Neural cell (in vitro differentiated cells): ENCODE measurements around the gene TSNAX. TPM values are rescaled to one million over a fixed set of nuclear protein-coding genes. Genes with fewer than 3 reads are reported as not detected.

Source experiments
- H2AFZ ChIP-seq: fragments of 200-600, 300-800 bp; sonication (generic), shearing (Covaris generic); 2 replicates; pipeline ENCODE4 v1.6.0; 2014; ENCODE audit warnings: low read depth, mild to moderate bottlenecking, antibody characterized with exemption, low read length, moderate library complexity
- H3F3A ChIP-seq: fragments of 200-600 bp; shearing (Covaris generic); 2 replicates; pipeline ENCODE4 v1.6.1; 2016; ENCODE audit warnings: mild to moderate bottlenecking, moderate library complexity, mixed read lengths, antibody characterized with exemption, low read length; ENCODE audit not compliant: insufficient read depth, poor library complexity, severe bottlenecking
- H3K27ac ChIP-seq: fragments of 200-600, 300-800 bp; sonication (generic), shearing (Covaris generic); 2 replicates; pipeline ENCODE4 v1.5.1; 2014; ENCODE audit warnings: mild to moderate bottlenecking, low read length, moderate library complexity
- H3K27me3 ChIP-seq: fragments of 300-800, 200-600 bp; sonication (generic), shearing (Covaris generic); 2 replicates; pipeline ENCODE4 v1.6.0; 2014; ENCODE audit warnings: mild to moderate bottlenecking, low read depth, low read length, moderate library complexity; ENCODE audit not compliant: insufficient read depth
- H3K36me3 ChIP-seq: fragments of 300-800, 200-600 bp; sonication (generic), shearing (Covaris generic); 2 replicates; pipeline ENCODE4 v1.5.1; 2014; ENCODE audit warnings: mild to moderate bottlenecking, antibody characterized with exemption, low read length, moderate library complexity; ENCODE audit not compliant: insufficient read depth
- H3K4me2 ChIP-seq: fragments of 300-800, 200-600 bp; sonication (generic), shearing (Covaris generic); 2 replicates; pipeline ENCODE4 v1.6.0; 2014; ENCODE audit warnings: mild to moderate bottlenecking, low read length
- H3K4me3 ChIP-seq: fragments of 300-800, 200-600 bp; sonication (generic), shearing (Covaris generic); 2 replicates; pipeline ENCODE4 v1.5.1; 2014; ENCODE audit warnings: mild to moderate bottlenecking, low read length, moderate library complexity
- H3K79me2 ChIP-seq: fragments of 200-600 bp; shearing (Covaris generic); replicated peaks from 2 replicates; pipeline ENCODE4 v1.6.0; 2014; ENCODE audit warnings: mild to moderate bottlenecking, low read length, moderate library complexity; ENCODE audit not compliant: insufficient read depth
- H3K9ac ChIP-seq: fragments of 300-800, 200-600 bp; sonication (generic), shearing (Covaris generic); 2 replicates; pipeline ENCODE4 v1.6.1; 2016; ENCODE audit warnings: mild to moderate bottlenecking, low read length, mixed read lengths
- H3K9me2 ChIP-seq: fragments of 200-600 bp; shearing (Covaris generic); 2 replicates; pipeline ENCODE4 v1.6.1; 2016; ENCODE audit warnings: mild to moderate bottlenecking, low read length, mixed read lengths; ENCODE audit not compliant: insufficient read depth
- H3K9me3 ChIP-seq: fragments of 200-600, 300-800 bp; sonication (generic), shearing (Covaris generic); 2 replicates; pipeline ENCODE4 v1.6.1; 2016; ENCODE audit warnings: mild to moderate bottlenecking, mixed run types, low read length, moderate library complexity, mixed read lengths
- H4K20me1 ChIP-seq: fragments of 200-600 bp; shearing (Covaris generic); 2 replicates; pipeline ENCODE4 v1.6.1; 2016; ENCODE audit warnings: mild to moderate bottlenecking, mixed run types; ENCODE audit not compliant: insufficient read depth
- EP300 ChIP-seq: fragments of 450-650 bp; conservative IDR thresholded peaks from 2 replicates; pipeline ENCODE4 v1.6.1; 2014; ENCODE audit warnings: antibody characterized with exemption, mild to moderate bottlenecking, moderate library complexity; ENCODE audit not compliant: poor library complexity, severe bottlenecking
- EZH2 ChIP-seq: fragments of 200-600, 300-800 bp; shearing (Covaris generic), sonication (generic); IDR thresholded peaks from 2 replicates; pipeline ENCODE4 v1.6.1; 2014; ENCODE audit warnings: antibody characterized with exemption, low read length, borderline replicate concordance, mild to moderate bottlenecking; ENCODE audit not compliant: insufficient read depth, poor library complexity, severe bottlenecking
- MXI1 ChIP-seq: fragments of 450-650 bp; conservative IDR thresholded peaks from 2 replicates; pipeline ENCODE4 v1.6.1; 2014; ENCODE audit warnings: antibody characterized with exemption, mild to moderate bottlenecking; ENCODE audit not compliant: poor library complexity, severe bottlenecking
- POLR2AphosphoS5 ChIP-seq: IDR thresholded peaks from 2 replicates; pipeline ENCODE4 v1.6.1; 2012
- RAD21 ChIP-seq: fragments of 450-650 bp; conservative IDR thresholded peaks from 2 replicates; pipeline ENCODE4 v1.6.1; 2014; ENCODE audit warnings: antibody characterized with exemption, mild to moderate bottlenecking, moderate library complexity
- SMC3 ChIP-seq: fragments of 450-650 bp; conservative IDR thresholded peaks from 2 replicates; pipeline ENCODE4 v1.6.1; 2014; ENCODE audit warnings: antibody characterized with exemption, mild to moderate bottlenecking, moderate library complexity; ENCODE audit not compliant: poor library complexity
- TAF1 ChIP-seq: IDR thresholded peaks from 2 replicates; pipeline ENCODE4 v1.6.1; 2012; ENCODE audit warnings: low read depth
- polyA plus RNA-seq: library from polyadenylated mRNA; depleted of rRNA; stranded (reverse); fragments of >200 nt; gene quantifications from 2 replicates; pipeline ENCODE4 v1.2.3, GENCODE V29; 2014
- TF ChIP-seq, protein P1 (sequence below): IDR thresholded peaks from 2 replicates; pipeline ENCODE4 v1.6.1; 2012; ENCODE audit warnings: borderline replicate concordance
- TF ChIP-seq, protein P2 (sequence below): fragments of 450-650 bp; IDR thresholded peaks from 2 replicates; pipeline ENCODE4 v1.5.1; 2014; ENCODE audit warnings: antibody characterized with exemption, mild to moderate bottlenecking, moderate library complexity; ENCODE audit not compliant: poor library complexity, severe bottlenecking

TSNAX gene
- polyA plus RNA-seq, 1 donor from 2014 or later = 55.2 TPM

DNA sequence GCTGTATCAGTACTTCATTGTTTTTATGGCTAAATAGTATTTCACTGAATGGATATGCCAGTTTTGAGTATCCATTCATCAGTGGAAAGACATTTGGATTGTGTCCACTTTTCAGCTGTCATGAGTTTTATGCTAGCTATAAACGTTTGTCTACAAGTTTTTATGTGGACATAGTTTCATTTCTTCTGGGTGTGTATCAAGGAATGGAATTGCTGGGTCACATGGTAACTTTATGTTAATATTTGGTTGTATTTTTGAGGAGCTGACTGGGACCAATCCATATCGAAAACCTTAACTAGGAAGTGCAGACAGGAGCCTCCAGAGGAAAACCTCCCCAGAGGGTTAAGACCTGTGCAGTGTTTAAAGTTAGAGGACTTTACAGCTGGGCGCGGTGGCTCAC lies 66.3 kb downstream of the TSNAX start:
- no peaks in the 10 kb centered on the region for H3F3A ChIP-seq
- no peak overlapping the region for H3K27ac ChIP-seq
- TF ChIP-seq POLR2AphosphoS5 (no peak), SMC3 (no peak), MXI1 (no peak), EZH2 (no peak), EP300 (no peak), TAF1 (no peak), RAD21 (no peak)
- TF ChIP-seq, protein P1, sequence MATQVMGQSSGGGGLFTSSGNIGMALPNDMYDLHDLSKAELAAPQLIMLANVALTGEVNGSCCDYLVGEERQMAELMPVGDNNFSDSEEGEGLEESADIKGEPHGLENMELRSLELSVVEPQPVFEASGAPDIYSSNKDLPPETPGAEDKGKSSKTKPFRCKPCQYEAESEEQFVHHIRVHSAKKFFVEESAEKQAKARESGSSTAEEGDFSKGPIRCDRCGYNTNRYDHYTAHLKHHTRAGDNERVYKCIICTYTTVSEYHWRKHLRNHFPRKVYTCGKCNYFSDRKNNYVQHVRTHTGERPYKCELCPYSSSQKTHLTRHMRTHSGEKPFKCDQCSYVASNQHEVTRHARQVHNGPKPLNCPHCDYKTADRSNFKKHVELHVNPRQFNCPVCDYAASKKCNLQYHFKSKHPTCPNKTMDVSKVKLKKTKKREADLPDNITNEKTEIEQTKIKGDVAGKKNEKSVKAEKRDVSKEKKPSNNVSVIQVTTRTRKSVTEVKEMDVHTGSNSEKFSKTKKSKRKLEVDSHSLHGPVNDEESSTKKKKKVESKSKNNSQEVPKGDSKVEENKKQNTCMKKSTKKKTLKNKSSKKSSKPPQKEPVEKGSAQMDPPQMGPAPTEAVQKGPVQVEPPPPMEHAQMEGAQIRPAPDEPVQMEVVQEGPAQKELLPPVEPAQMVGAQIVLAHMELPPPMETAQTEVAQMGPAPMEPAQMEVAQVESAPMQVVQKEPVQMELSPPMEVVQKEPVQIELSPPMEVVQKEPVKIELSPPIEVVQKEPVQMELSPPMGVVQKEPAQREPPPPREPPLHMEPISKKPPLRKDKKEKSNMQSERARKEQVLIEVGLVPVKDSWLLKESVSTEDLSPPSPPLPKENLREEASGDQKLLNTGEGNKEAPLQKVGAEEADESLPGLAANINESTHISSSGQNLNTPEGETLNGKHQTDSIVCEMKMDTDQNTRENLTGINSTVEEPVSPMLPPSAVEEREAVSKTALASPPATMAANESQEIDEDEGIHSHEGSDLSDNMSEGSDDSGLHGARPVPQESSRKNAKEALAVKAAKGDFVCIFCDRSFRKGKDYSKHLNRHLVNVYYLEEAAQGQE = no peak
- TF ChIP-seq, protein P2, sequence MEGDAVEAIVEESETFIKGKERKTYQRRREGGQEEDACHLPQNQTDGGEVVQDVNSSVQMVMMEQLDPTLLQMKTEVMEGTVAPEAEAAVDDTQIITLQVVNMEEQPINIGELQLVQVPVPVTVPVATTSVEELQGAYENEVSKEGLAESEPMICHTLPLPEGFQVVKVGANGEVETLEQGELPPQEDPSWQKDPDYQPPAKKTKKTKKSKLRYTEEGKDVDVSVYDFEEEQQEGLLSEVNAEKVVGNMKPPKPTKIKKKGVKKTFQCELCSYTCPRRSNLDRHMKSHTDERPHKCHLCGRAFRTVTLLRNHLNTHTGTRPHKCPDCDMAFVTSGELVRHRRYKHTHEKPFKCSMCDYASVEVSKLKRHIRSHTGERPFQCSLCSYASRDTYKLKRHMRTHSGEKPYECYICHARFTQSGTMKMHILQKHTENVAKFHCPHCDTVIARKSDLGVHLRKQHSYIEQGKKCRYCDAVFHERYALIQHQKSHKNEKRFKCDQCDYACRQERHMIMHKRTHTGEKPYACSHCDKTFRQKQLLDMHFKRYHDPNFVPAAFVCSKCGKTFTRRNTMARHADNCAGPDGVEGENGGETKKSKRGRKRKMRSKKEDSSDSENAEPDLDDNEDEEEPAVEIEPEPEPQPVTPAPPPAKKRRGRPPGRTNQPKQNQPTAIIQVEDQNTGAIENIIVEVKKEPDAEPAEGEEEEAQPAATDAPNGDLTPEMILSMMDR = no peak
- no peaks in the 10 kb centered on the region for H4K20me1 ChIP-seq
- no peaks in the 10 kb centered on the region for H3K36me3 ChIP-seq
- no peak overlapping the region for H3K4me2 ChIP-seq
- no peaks in the 10 kb centered on the region for H3K79me2 ChIP-seq
- H3K9me3 ChIP-seq = no peaks in the 10 kb centered on the region
- H2AFZ ChIP-seq = no peak overlapping the region
- H3K9me2 ChIP-seq = no peaks in the 10 kb centered on the region
- H3K27me3 ChIP-seq = no peaks in the 10 kb centered on the region
- no peak overlapping the region for H3K4me3 ChIP-seq
- H3K9ac ChIP-seq = no peak overlapping the region

DNA sequence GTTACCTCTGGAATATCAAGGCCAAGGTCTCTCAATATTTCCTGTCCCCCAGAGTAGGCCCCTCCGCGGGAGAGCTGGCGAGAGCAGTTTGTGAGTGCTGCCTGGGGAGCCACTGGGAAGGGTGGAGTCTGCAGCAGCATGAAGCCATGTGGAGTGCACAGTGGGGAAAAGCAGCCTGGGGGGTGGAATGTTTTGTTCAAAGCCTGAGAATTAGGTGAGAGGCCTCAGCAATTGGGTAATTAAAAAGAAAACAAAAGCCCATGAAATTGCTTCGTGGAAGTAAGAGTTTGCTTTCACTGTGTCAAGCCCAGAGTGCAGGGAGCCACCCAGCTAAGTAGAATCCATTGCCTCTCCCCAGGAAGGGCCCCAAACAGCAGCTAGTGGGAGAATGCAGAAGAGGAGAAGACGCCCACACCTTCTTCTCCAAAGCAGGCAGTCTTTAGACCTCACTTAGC lies 67.9 kb downstream of the TSNAX start:
- Histone ChIP-seq H3K27ac (no peak overlapping the region), H3K9me3 (no peaks in the 10 kb centered on the region), H3K36me3 (no peaks in the 10 kb centered on the region), H2AFZ (no peak overlapping the region), H3K4me3 (no peak overlapping the region), H3K9me2 (no peaks in the 10 kb centered on the region), H3K79me2 (no peaks in the 10 kb centered on the region), H3K9ac (no peak overlapping the region), H3K27me3 (no peaks in the 10 kb centered on the region), H3F3A (no peaks in the 10 kb centered on the region), H3K4me2 (no peak overlapping the region), H4K20me1 (no peaks in the 10 kb centered on the region)
- TF ChIP-seq EP300 (no peak), POLR2AphosphoS5 (no peak), SMC3 (no peak), MXI1 (no peak)
- TF ChIP-seq, protein P2 = no peak
